Tibial artery (tissue), 4 donors: ENCODE data around the gene PPP1R16B.

Experiments
- DNase-seq, 2 donors: peaks; one replicate each; pipeline ENCODE4 v3.0.0-alpha.2; 2019
- H3K27ac ChIP-seq, 2 donors: fragments of 200-600 bp; sonication (generic) in 1 of 2; 1 replicate in 1 of 2; 2 replicates in 1 of 2; pipeline ENCODE4 v1.5.1; 2018 to 2019; ENCODE audit warnings: mild to moderate bottlenecking in 1 of 2
- H3K27me3 ChIP-seq, 2 donors: fragments of 200-600 bp; sonication (generic) in 1 of 2; one replicate each; pipeline versions ENCODE4 v1.5.1 to v1.6.0; 2016 to 2019
- H3K36me3 ChIP-seq, 3 donors: fragments of 200-600 bp; sonication (generic) in 2 of 3; one replicate each; pipeline ENCODE4 v1.5.1; 2016 to 2019; ENCODE audit warnings: mild to moderate bottlenecking in 2 of 3
- H3K4me1 ChIP-seq, 4 donors: fragments of 200-600 bp; sonication (generic) in 2 of 4; 1 replicate in 3 of 4; 2 replicates in 1 of 4; pipeline ENCODE4 v1.5.1; 2016 to 2019
- H3K4me3 ChIP-seq, 2 donors: fragments of 200-600 bp; sonication (generic) in 1 of 2; 1 replicate in 1 of 2; 2 replicates in 1 of 2; pipeline ENCODE4 v1.5.1; 2018 to 2019; ENCODE audit warnings: mild to moderate bottlenecking in 2 of 2
- H3K9me3 ChIP-seq, 3 donors: fragments of 200-600 bp; sonication (generic) in 1 of 3; one replicate each; pipeline ENCODE4 v1.5.1; 2016 to 2019
- CTCF ChIP-seq, 2 experiments: fragments of 200-600 bp in 1 of 2; fragments of 450-650 bp in 1 of 2; IDR thresholded peaks; one replicate each; pipeline ENCODE4 v1.5.1; 2017 to 2019; ENCODE audit warnings: antibody characterized with exemption in 2 of 2, mild to moderate bottlenecking in 1 of 2, moderate library complexity in 1 of 2
- intact Hi-C: fragments of 100-400 bp; cut with DNase I; formaldehyde crosslinking; loops from one replicate; pipeline ENCODE4 v1.15.0; 2023; ENCODE audit warnings: low total_unique reads

The PPP1R16B gene

GRCh38 chr20:38927902-38928578 lies 122.5 kb downstream of the PPP1R16B start:
- H3K27me3 ChIP-seq, result peaks cover 0 to 3% of the 10 kb centered on the region in 2 donors
- TF ChIP-seq CTCF (IDR thresholded peaks at IDR 0.05), result no peak
- H3K4me3 ChIP-seq, result peak overlapping the region; percentile 58 to 73
- H3K36me3 ChIP-seq, result no peaks in the 10 kb centered on the region
- H3K9me3 ChIP-seq, result no peaks in the 10 kb centered on the region
- H3K4me1 ChIP-seq, result peaks cover 0 to 18% (median 14%) of the 10 kb centered on the region in 4 donors
- no peak for DNase-seq
- intact Hi-C loops, result loop anchor here (5.0 kb wide), 1 partner anchor 34 kb away; the partner anchor contains the start of gene DHX35
- no peak overlapping the region for H3K27ac ChIP-seq

- no peak for TF ChIP-seq CTCF (IDR thresholded peaks at IDR 0.05)
- peaks cover 0 to 18% (median 14%) of the 10 kb centered on the region in 4 donors for H3K4me1 ChIP-seq
These were observed 124.7 kb downstream of the PPP1R16B start for GRCh38 chr20:38930242-38930569.

GRCh38 chr20:38931984-38932383 lies 126.5 kb downstream of the PPP1R16B start:
- H3K4me1 ChIP-seq, result peaks cover 0 to 9% (median 4%) of the 10 kb centered on the region in 4 donors
- TF ChIP-seq CTCF (IDR thresholded peaks at IDR 0.05), result no peak
- H3K9me3 ChIP-seq, result no peaks in the 10 kb centered on the region
- DNase-seq, result no peak
- intact Hi-C loops, result no loop called here
- H3K27ac ChIP-seq, result peak overlapping the region in 1 of 2 donors; percentile 21
- H3K27me3 ChIP-seq, result peaks cover 0 to 3% of the 10 kb centered on the region in 2 donors
- no peak overlapping the region for H3K4me3 ChIP-seq
- H3K36me3 ChIP-seq, result no peaks in the 10 kb centered on the region

More at GRCh38 chr20:38930242-38930569, 124.7 kb downstream of the PPP1R16B start:
- no peak for DNase-seq
- Histone ChIP-seq H3K9me3 (no peaks in the 10 kb centered on the region), H3K36me3 (no peaks in the 10 kb centered on the region), H3K27me3 (peaks cover 0 to 3% of the 10 kb centered on the region in 2 donors), H3K27ac (no peak overlapping the region), H3K4me3 (no peak overlapping the region)
- intact Hi-C loops, result no loop called here

- H3K9me3 ChIP-seq, result no peaks in the 10 kb centered on the region
- DNase-seq, result no peak
- peak overlapping the region in 1 of 2 donors; percentile 32 for H3K27ac ChIP-seq
- TF ChIP-seq CTCF (IDR thresholded peaks at IDR 0.05), result no peak
- peaks cover 0 to 3% of the 10 kb centered on the region in 2 donors for H3K27me3 ChIP-seq
- intact Hi-C loops, result no loop called here
- H3K4me1 ChIP-seq, result peaks cover 0 to 4% (median under 1%) of the 10 kb centered on the region in 4 donors
- H3K36me3 ChIP-seq, result no peaks in the 10 kb centered on the region
- H3K4me3 ChIP-seq, result no peak overlapping the region
These were observed 127.1 kb downstream of the PPP1R16B start for GRCh38 chr20:38932457-38933120.

GRCh38 chr20:38934530-38934929 lies 129.0 kb downstream of the PPP1R16B start:
- no peak for TF ChIP-seq CTCF (IDR thresholded peaks at IDR 0.05)
- Histone ChIP-seq H3K27ac (no peak overlapping the region), H3K4me1 (no peaks in the 10 kb centered on the region), H3K4me3 (no peak overlapping the region), H3K27me3 (no peaks in the 10 kb centered on the region), H3K9me3 (no peaks in the 10 kb centered on the region), H3K36me3 (no peaks in the 10 kb centered on the region)
- DNase-seq, result no peak
- intact Hi-C loops, result no loop called here
